Measurements from ENCODE around the gene PDCD5. TPM values are rescaled to one million over a fixed set of nuclear protein-coding genes. Genes with fewer than 3 reads are reported as not detected.

PDCD5 gene
- total RNA-seq, result 47.1 TPM

GRCh38 chr19:32580901-32581704, at the start of gene PDCD5:
Gene PDCD5, plus strand, starts transcription at chr19:32581190. Its CDS starts 72 bp downstream, at chr19:32581262.

Small RNA genes lying within 50 kb of the gene (small RNA-seq; reads per million reads assigned to genes)
- gene SNORA68B, result 0.08 reads per million

Other genes with a start within 250 kb of the PDCD5 start
- gene ZNF507, start 235.6 kb upstream of the PDCD5 start, total RNA-seq, result 29.5 TPM
- 55.8 TPM for gene DPY19L3, start 175.4 kb upstream of the PDCD5 start, total RNA-seq
- gene ANKRD27, start 94.0 kb downstream of the PDCD5 start, total RNA-seq, result 24.9 TPM
- gene RGS9BP, start 94.7 kb downstream of the PDCD5 start, total RNA-seq, result 1.6 TPM
- 8.1 TPM for gene NUDT19, start 110.6 kb downstream of the PDCD5 start, total RNA-seq
- gene TDRD12, start 138.6 kb downstream of the PDCD5 start, total RNA-seq, result 3.2 TPM